Endothelial cell (in vitro differentiated cells): Measurements from ENCODE around the gene OSBPL10. TPM values are rescaled to one million over a fixed set of nuclear protein-coding genes. Genes with fewer than 3 reads are reported as not detected.

Experiments
- DNase-seq: peaks from one replicate; pipeline ENCODE4 v3.0.0; 2021; ENCODE audit warnings: low spot score
- H3K27ac Mint-ChIP-seq: one replicate; pipeline ENCODE4 v1.8.0; 2021; ENCODE audit warnings: mixed read lengths, inconsistent platforms; ENCODE audit not compliant: unreplicated experiment
- H3K27me3 Mint-ChIP-seq: one replicate; pipeline ENCODE4 v1.8.0; 2021; ENCODE audit warnings: mild to moderate bottlenecking, moderate library complexity, mixed read lengths, inconsistent platforms; ENCODE audit not compliant: unreplicated experiment
- H3K36me3 Mint-ChIP-seq: one replicate; pipeline ENCODE4 v1.8.0; 2021; ENCODE audit warnings: mild to moderate bottlenecking, low read depth, mixed read lengths, inconsistent platforms; ENCODE audit not compliant: unreplicated experiment
- H3K4me1 Mint-ChIP-seq: one replicate; pipeline ENCODE4 v1.8.0; 2021; ENCODE audit warnings: mild to moderate bottlenecking, mixed read lengths, inconsistent platforms; ENCODE audit not compliant: unreplicated experiment
- H3K4me3 Mint-ChIP-seq: one replicate; pipeline ENCODE4 v1.8.0; 2021; ENCODE audit warnings: mild to moderate bottlenecking, mixed read lengths, inconsistent platforms; ENCODE audit not compliant: unreplicated experiment
- H3K9me3 Mint-ChIP-seq: one replicate; pipeline ENCODE4 v1.8.0; 2021; ENCODE audit warnings: mixed read lengths, inconsistent platforms; ENCODE audit not compliant: unreplicated experiment
- total RNA-seq: library from RNA; stranded (reverse); fragmentation: NEBNext Ultra II Directional; extraction: Animal tissue kit (Norgen Biotek cat#: 25700); gene quantifications from one replicate; pipeline ENCODE4 v1.2.1, GENCODE V29; 2021; ENCODE audit not compliant: unreplicated experiment
- TF ChIP-seq, protein P1 (sequence below): fragments of 200-600 bp; sonication (generic); IDR thresholded peaks from one replicate; pipeline ENCODE4 v1.5.0; 2021; ENCODE audit warnings: antibody characterized with exemption; ENCODE audit not compliant: unreplicated experiment

Gene OSBPL10
- total RNA-seq, 1 donor from 2014 or later = 61.0 TPM

DNA sequence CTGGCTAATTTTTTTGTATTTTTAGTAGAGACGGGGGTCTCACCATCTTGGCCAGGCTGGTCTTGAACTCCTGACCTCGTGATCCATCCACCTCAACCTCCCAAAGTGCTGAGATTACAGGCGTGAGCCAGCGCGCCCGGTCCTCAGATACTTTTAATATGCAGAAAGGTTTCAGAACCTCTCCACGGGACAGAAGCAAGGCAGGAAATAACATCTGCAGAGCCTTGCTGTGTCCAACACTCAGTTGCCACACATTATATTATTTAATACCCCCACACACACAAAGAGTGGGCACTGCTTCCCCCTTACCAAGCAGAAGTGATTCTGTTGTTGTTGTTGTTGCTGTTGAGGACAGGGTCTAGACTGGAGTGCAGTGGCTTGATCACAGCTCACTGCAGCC is 28.0 kb downstream of the OSBPL10 start:
- H3K9me3 Mint-ChIP-seq = no peaks in the 10 kb centered on the region
- H3K36me3 Mint-ChIP-seq = peaks cover 15% of the 10 kb centered on the region
- H3K27ac Mint-ChIP-seq = no peak overlapping the region
- TF ChIP-seq, protein P1, sequence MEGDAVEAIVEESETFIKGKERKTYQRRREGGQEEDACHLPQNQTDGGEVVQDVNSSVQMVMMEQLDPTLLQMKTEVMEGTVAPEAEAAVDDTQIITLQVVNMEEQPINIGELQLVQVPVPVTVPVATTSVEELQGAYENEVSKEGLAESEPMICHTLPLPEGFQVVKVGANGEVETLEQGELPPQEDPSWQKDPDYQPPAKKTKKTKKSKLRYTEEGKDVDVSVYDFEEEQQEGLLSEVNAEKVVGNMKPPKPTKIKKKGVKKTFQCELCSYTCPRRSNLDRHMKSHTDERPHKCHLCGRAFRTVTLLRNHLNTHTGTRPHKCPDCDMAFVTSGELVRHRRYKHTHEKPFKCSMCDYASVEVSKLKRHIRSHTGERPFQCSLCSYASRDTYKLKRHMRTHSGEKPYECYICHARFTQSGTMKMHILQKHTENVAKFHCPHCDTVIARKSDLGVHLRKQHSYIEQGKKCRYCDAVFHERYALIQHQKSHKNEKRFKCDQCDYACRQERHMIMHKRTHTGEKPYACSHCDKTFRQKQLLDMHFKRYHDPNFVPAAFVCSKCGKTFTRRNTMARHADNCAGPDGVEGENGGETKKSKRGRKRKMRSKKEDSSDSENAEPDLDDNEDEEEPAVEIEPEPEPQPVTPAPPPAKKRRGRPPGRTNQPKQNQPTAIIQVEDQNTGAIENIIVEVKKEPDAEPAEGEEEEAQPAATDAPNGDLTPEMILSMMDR = no peak
- H3K4me3 Mint-ChIP-seq = no peak overlapping the region
- no peaks in the 10 kb centered on the region for H3K27me3 Mint-ChIP-seq
- H3K4me1 Mint-ChIP-seq = peaks cover 14% of the 10 kb centered on the region
- DNase-seq = no peak

DNA sequence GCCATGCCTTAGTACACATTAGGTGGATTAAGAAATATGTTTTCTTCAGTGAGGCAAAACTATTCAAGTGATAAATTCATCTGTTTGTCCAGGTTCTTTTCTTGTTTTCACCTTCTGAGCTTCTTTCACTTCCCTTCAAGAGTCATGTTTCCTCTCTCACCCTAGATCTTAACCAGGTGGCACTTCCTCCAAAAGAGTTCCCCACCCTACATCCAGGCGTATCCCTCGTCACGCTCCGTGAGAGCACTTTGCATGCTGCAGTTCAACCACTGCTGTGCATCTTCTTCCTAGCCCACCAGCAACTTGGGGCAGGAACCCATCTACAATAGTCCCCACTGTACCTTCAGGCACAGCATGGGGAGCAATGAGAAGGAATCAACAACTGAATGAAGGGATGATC is 28.9 kb downstream of the OSBPL10 start:
- Mint-ChIP-seq H3K4me1 (peaks cover 20% of the 10 kb centered on the region), H3K36me3 (peaks cover 15% of the 10 kb centered on the region), H3K27me3 (no peaks in the 10 kb centered on the region), H3K9me3 (no peaks in the 10 kb centered on the region), H3K27ac (no peak overlapping the region), H3K4me3 (no peak overlapping the region)
- no peak for DNase-seq
- TF ChIP-seq, protein P1 = no peak

DNA sequence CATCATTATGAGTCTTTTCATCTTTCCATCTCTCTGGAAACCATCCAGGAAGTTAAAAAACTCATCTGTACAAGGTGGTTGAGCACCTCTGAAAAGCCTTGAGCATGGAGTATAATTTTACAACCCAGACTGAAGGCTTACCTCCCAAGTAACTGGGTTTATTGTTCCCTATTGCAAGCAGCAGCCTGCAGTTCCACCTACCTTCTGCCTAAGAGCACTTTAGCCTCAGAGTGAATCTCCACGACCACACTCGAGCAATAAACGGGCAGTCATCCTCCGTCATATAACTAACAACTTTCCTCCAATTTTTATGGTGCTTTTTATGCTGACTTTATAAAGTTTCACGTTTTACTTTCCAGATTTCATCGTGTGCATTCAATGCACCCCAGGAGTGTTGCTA is 32.8 kb downstream of the OSBPL10 start:
- DNase-seq = no peak
- H3K4me1 Mint-ChIP-seq = peaks cover 33% of the 10 kb centered on the region
- H3K4me3 Mint-ChIP-seq = no peak overlapping the region
- no peaks in the 10 kb centered on the region for H3K36me3 Mint-ChIP-seq
- H3K27ac Mint-ChIP-seq = no peak overlapping the region
- TF ChIP-seq, protein P1 = no peak
- H3K9me3 Mint-ChIP-seq = no peaks in the 10 kb centered on the region
- peaks cover 2% of the 10 kb centered on the region for H3K27me3 Mint-ChIP-seq

DNA sequence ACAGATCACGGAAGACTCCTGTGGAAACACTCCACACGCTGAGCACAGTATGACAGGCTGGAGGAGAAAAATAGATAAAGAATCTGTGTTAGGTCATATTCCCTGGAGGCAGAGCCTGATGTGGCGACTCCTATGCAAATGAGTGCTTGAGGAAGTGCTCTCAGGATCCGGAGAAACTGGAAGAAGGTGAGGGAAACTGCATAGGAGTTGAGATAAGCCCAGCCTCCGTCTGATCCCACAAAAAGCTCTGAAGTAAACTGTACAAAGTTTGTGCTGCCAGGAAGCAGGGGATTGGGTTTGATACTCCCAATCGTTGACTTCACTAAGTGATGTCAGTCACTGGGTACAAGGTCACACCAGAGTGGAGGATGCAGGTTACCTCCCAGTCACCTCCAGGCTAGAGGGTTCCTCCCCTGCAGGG is 33.4 kb downstream of the OSBPL10 start:
- no peak overlapping the region for H3K27ac Mint-ChIP-seq
- H3K4me3 Mint-ChIP-seq = no peak overlapping the region
- H3K4me1 Mint-ChIP-seq = peaks cover 33% of the 10 kb centered on the region

DNA sequence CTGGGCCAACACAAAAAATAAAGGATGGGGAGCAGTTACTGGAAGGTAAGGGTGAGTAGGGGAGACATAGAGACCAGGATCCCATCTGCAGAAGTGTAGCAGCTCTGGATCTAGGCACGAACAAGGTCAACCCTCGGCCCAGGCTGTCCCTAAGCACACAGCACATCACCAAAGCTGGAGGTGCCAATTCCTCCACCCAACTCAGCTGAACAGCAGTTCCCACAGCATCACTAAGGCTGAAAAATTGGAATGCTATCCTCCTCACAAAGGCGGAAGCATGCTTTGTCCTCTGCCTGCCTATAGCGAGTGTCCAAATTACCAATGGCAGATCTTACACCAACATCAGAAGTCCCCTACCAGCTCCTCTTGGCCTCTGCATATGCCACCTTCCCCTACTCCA is 33.9 kb downstream of the OSBPL10 start:
- Mint-ChIP-seq H3K4me1 (peaks cover 29% of the 10 kb centered on the region), H3K4me3 (no peak overlapping the region), H3K9me3 (no peaks in the 10 kb centered on the region), H3K27ac (no peak overlapping the region), H3K27me3 (peaks cover 4% of the 10 kb centered on the region), H3K36me3 (no peaks in the 10 kb centered on the region)
- TF ChIP-seq, protein P1 = no peak
- no peak for DNase-seq

More for the DNA sequence above, 33.4 kb downstream of the OSBPL10 start:
- TF ChIP-seq, protein P1 = no peak
- DNase-seq = no peak
- no peaks in the 10 kb centered on the region for H3K36me3 Mint-ChIP-seq
- H3K27me3 Mint-ChIP-seq = peaks cover 2% of the 10 kb centered on the region
- H3K9me3 Mint-ChIP-seq = no peaks in the 10 kb centered on the region
